Renal cortical epithelial cell (primary cell): Measurements from ENCODE around the gene YRDC. TPM values are rescaled to one million over a fixed set of nuclear protein-coding genes. Genes with fewer than 3 reads are reported as not detected.

Source experiments
- DNase-seq: peaks from one replicate; pipeline ENCODE4 v3.0.0-alpha.2; 2011; ENCODE audit warnings: low read depth
- total RNA-seq: library from RNA; depleted of rRNA; stranded (reverse); fragments of >200 nt; gene quantifications from 2 replicates; pipeline ENCODE4 v1.2.3, GENCODE V29; 2014

Gene YRDC
- total RNA-seq, 1 donor from 2014 or later = 12.2 TPM

GRCh38 chr1:37822906-37823815 is 15.2 kb upstream of the YRDC start:
- no peak for DNase-seq

GRCh38 chr1:37821481-37821880 is 13.5 kb upstream of the YRDC start:
- no peak for DNase-seq

GRCh38 chr1:37817481-37817880 is 9.5 kb upstream of the YRDC start:
- DNase-seq = no peak

GRCh38 chr1:37814252-37814651 is 6.2 kb upstream of the YRDC start:
- DNase-seq = no peak

- no peak for DNase-seq
These were observed 5.6 kb upstream of the YRDC start for GRCh38 chr1:37813529-37814145.

DNA sequence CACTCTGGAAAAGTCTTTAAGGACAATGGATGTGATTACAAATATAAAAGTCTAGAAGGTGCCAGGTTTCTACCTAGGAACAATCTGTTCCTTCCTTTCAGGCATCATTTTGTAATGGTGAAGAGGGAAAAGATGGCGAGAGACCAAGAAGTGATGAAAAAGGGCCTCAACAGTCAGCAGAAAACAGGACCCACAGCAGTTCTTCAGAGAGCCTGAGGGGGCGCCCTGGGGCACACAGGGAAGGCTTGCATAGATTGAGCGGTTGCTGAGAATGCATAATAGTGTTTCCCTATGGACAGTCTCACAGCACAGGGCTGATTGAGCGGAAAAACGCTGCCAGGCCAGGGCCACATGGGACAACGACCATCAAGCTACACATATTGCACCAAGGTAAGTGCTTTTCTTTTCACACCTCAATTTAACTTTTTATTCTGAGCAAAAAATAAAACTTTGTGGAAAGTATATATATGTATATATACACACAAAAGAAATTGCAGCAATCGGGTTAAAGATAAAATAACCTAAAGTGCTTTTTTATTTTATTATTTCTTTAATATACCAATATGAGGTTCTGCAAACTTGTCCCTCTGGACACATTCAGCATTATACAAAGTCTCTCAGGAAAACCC is 3.1 kb upstream of the YRDC start:
- peak; percentile 56 for DNase-seq

DNA sequence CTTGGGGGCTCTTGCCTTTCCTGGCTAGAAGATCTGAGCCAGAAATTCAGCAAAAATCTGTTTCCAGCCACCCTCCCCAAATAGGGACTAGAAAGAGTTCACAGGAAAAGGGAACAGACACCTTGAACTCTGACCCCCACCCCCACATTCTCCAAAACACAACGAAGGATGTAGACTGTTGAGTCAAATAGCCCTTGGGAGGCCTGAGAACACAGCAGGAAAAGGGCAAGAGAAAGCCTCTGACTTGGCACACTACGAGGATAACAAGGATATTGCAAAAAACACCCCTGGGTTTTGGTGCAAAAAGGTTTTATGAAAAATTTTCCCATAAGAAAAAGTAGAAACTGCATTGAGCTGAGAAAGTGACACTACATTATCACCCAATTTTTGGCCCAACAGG is 1.9 kb upstream of the YRDC start:
- no peak for DNase-seq

- peak; percentile 39 for DNase-seq
These were observed 636 bp upstream of the YRDC start for GRCh38 chr1:37808369-37809319.

GRCh38 chr1:37807220-37807554 is 821 bp downstream of the YRDC start:
- no peak for DNase-seq

DNA sequence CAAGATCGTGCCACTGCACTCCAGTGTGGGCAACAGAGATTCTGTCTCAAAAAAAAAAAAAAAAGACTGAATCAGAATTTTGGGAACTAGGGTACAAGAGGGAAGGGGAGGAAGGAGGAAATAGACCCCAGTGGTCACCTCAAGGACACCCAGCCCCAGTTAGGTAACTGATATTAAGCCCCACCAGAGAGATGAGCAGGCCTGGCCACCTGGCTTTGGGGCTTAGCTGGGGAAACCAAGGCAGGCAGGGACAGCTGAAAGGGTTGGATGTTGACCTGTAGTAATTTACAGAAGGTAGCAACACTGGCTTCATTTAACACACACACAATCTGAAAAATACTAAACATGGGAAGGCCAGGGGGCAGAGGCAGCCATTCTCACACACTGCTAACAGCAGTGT is 5.6 kb downstream of the YRDC start:
- DNase-seq = no peak

- DNase-seq = peak; percentile 49
These were observed 10.2 kb downstream of the YRDC start for GRCh38 chr1:37797750-37798345.

GRCh38 chr1:37795340-37796125 is 12.5 kb downstream of the YRDC start:
- DNase-seq = peak; percentile 13

DNA sequence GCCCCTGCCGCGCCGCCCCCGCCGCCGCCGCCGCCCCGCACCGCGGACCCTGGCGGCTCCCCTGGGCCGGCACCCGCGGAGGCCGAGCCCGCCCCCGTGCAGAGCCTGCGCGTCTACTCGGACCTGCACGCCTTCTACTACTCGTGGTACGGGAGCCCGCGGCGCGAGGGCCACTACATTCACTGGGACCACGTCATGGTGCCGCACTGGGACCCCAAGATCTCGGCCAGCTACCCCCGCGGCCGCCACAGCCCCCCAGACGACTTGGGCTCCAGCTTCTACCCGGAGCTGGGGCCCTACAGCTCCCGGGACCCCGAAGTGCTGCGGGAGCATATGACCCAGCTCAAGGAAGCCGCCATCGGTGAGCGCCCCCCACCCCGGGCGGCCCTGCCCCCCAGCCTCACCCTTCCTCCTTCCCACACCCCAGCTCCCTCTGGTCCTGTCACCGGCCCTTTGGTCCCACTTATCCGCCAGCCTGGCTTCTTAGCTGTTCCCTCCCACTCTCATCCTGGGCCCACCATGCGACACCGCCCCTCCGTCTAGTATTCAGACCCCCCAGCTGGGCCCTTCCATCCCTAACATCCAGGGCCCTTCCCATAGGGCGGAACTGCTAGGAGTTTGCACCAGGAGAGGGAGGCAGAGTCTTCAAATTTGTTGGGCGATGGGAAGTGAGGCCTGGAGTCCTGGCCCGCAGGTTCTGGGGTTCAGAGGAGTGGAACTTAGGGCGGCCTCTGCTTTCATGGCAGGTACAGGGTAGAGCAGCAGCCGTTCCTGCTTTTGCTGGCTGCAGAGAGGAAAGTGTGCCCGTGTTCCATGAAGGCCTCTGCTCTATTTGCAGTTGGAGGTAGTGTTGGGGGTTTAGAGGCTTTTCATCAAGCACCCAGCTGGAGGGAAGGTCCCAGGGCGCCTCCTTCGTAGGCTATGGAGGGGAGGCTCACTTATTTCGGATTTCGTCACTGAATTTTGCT is 13.4 kb downstream of the YRDC start:
- no peak for DNase-seq

GRCh38 chr1:37793773-37794371 is 14.1 kb downstream of the YRDC start, which contains the start of gene MANEAL:
Gene MANEAL, plus strand, starts transcription at chr1:37793847. Its CDS starts 336 bp downstream, at chr1:37794183.
- DNase-seq = no peak

DNA sequence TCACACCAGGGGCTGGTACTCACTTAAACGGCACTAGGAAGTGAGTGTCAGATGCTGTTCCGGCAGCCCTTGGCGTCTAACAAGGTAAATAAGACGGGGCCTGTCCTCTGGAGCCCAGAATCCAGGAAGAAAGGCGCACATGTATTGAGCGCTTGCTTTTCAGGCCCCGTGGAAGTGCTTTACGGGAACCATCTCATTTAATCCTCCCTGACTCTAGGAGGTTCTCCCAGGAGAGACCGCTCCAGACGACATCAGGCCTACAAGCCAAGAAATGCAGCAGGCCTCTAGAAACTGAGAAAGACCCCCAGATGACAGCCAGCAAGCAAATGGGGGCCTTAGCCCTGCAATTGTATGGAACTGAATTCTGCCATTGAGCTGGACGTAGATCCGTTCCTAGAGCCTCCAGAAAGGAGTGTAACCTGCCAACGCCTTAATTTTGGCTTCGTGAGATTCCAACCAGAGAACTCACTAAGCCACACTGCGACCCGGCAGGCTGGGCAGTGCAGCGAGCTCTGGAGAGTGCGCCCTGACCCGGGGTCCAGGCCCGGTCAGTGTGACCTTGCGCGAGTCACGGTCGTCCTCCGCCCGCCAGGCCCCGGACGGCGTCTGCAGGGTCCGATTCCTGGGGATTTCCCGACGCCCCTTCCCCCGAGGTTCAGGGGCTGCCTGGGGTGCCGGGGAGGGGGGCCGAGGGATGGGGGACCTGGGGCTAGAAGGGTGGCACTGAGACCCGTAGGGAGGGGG is 14.9 kb downstream of the YRDC start:
- DNase-seq = no peak

DNA sequence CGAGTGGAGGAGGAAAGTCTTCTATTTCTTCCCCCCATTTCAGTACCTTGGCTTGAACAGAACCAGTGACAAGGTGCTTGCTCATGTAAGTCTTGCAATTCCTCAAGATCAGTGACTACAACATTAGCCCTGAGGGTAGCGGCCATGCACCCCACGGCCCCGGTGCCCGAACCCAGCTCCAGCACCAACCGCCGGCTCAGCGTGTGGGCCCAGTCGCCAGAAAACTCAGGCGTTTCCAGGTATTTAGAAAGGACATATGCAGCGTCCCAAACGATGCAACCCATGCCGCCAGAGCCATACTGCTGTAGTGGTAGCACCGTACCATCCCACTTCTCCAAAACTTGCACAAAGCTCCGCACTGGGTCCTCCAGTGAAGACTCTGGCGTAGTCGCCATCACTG is 25.5 kb downstream of the YRDC start:
- no peak for DNase-seq

DNA sequence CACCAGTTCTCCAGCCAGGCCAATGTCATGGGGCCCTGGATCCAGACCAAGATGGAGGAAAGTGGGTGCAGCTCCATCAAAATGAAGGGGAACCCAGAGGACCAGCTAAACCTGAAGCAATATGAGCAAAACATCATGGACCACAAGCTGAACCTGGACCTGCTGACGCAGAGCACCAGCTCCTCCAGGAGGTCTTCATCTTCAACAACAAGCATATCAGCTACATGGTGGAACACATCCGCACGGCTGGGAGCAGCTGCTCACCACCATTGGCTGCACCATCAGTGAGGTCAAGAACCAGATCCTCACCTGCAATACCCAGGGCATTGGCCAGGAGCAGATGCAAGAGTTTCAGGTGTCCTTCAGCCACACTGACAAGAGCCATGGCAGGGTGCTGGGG is 29.4 kb downstream of the YRDC start:
- DNase-seq = no peak

GRCh38 chr1:37776946-37777516 is 31.0 kb downstream of the YRDC start:
- no peak for DNase-seq
